ENCODE results near the gene ZNF787. TPM values are rescaled to one million over a fixed set of nuclear protein-coding genes. Genes with fewer than 3 reads are reported as not detected.
A peak's percentile ranks its signal among the peaks of the same experiment; 100 is the strongest.

Gene ZNF787
- polyA plus RNA-seq, 3 donors, result 1.2 to 16.2 (median 1.8) TPM

- Mint-ChIP-seq H3K36me3 (peaks cover 32 to 57% of the 10 kb centered on the region in 2 donors), H3K4me1 (peaks cover 46% of the 10 kb centered on the region), H3K27ac (peak overlapping the region in 6 of 7 donors; percentile 13 to 81 (median 57)), H3K4me3 (peak overlapping the region in 1 of 2 donors; percentile 24), H3K9me3 (peaks cover 0 to 9% (median 0%) of the 10 kb centered on the region in 7 donors), H3K27me3 (ENCODE audit: low read depth in 3 of 3) (peaks cover 0 to 3% (median 2%) of the 10 kb centered on the region in 3 donors)
- Histone ChIP-seq H2AFZ (ENCODE audit: insufficient read depth, low read depth, low read length, poor library complexity, severe bottlenecking) (no peak overlapping the region), H3K27ac (ENCODE audit: low read depth in 1 of 2, low read length in 2 of 2) (peak overlapping the region; percentile 37 to 66), H3K4me2 (replicated peaks; ENCODE audit: extremely low read depth, low read length, poor library complexity, severe bottlenecking) (peak overlapping the region; percentile 30), H3K36me3 (replicated peaks in 1 of 2; ENCODE audit: control insufficient read depth in 1 of 2, insufficient read depth in 2 of 2, low read length in 2 of 2) (peaks cover 27 to 43% of the 10 kb centered on the region in 2 donors), H3K9ac (ENCODE audit: insufficient read depth, low read length, poor library complexity, severe bottlenecking) (peak overlapping the region; percentile 1), H3K79me2 (ENCODE audit: insufficient read depth, low read length) (peaks cover 95% of the 10 kb centered on the region), H3K27me3 (ENCODE audit: control insufficient read depth in 2 of 2, insufficient read depth in 2 of 2, low read length in 2 of 2) (no peaks in the 10 kb centered on the region), H3K9me3 (replicated peaks in 1 of 2; ENCODE audit: control insufficient read depth in 1 of 2, insufficient read depth in 1 of 2, low read length in 2 of 2) (no peaks in the 10 kb centered on the region), H4K20me1 (ENCODE audit: insufficient read depth, low read length) (peaks cover 95% of the 10 kb centered on the region), H3K4me1 (ENCODE audit: control insufficient read depth in 1 of 2, insufficient read depth in 2 of 2, low read length in 2 of 2) (peaks cover 24 to 44% of the 10 kb centered on the region in 2 donors), H3K4me3 (replicated peaks in 1 of 3; ENCODE audit: low read depth in 2 of 3, low read length in 3 of 3) (no peak overlapping the region)
- intact Hi-C loops (cut with micrococcal nuclease), result loop anchor here (2.0 to 10.0 kb wide), 2 partner anchors 50 to 68 kb away; no protein-coding TSS in a partner anchor
- DNase-seq, result peak; percentile 59 to 74 (median 62)
- TF ChIP-seq CTCF (IDR thresholded peaks at IDR 0.05), result peak; percentile 85
- WGBS (ENCODE audit: insufficient coverage), result 7% methylated on average over 21 of the region's 22 CpGs
Measured at GRCh38 chr19:56105090-56105701, 15.9 kb downstream of the ZNF787 start.

- no peak overlapping the region for H3K4me3 ChIP-seq (replicated peaks in 1 of 3; ENCODE audit: low read depth in 2 of 3, low read length in 3 of 3)
- H3K27ac ChIP-seq (ENCODE audit: low read depth in 1 of 2, low read length in 2 of 2), result peak overlapping the region in 1 of 2 donors; percentile 38
- WGBS (ENCODE audit: insufficient coverage), result 97% methylated on average over 15 of the region's 29 CpGs
- H3K79me2 ChIP-seq (ENCODE audit: insufficient read depth, low read length), result peaks cover 94% of the 10 kb centered on the region
- no peak overlapping the region for H3K4me3 Mint-ChIP-seq
- H3K9ac ChIP-seq (ENCODE audit: insufficient read depth, low read length, poor library complexity, severe bottlenecking), result no peak overlapping the region
- H2AFZ ChIP-seq (ENCODE audit: insufficient read depth, low read depth, low read length, poor library complexity, severe bottlenecking), result no peak overlapping the region
- peaks cover 95% of the 10 kb centered on the region for H4K20me1 ChIP-seq (ENCODE audit: insufficient read depth, low read length)
- H3K9me3 ChIP-seq (replicated peaks in 1 of 2; ENCODE audit: control insufficient read depth in 1 of 2, insufficient read depth in 1 of 2, low read length in 2 of 2), result no peaks in the 10 kb centered on the region
- H3K27ac Mint-ChIP-seq, result peak overlapping the region in 4 of 7 donors; percentile 23 to 69 (median 50)
- TF ChIP-seq CTCF (IDR thresholded peaks at IDR 0.05), result no peak
- H3K9me3 Mint-ChIP-seq, result peaks cover 0 to 15% (median 2%) of the 10 kb centered on the region in 7 donors
- peaks cover 16 to 36% of the 10 kb centered on the region in 2 donors for H3K4me1 ChIP-seq (ENCODE audit: control insufficient read depth in 1 of 2, insufficient read depth in 2 of 2, low read length in 2 of 2)
- H3K4me2 ChIP-seq (replicated peaks; ENCODE audit: extremely low read depth, low read length, poor library complexity, severe bottlenecking), result no peak overlapping the region
- H3K36me3 ChIP-seq (replicated peaks in 1 of 2; ENCODE audit: control insufficient read depth in 1 of 2, insufficient read depth in 2 of 2, low read length in 2 of 2), result peaks cover 34 to 51% of the 10 kb centered on the region in 2 donors
- H3K4me1 Mint-ChIP-seq, result peaks cover 39% of the 10 kb centered on the region
- peaks cover 39 to 64% of the 10 kb centered on the region in 2 donors for H3K36me3 Mint-ChIP-seq
- no peaks in the 10 kb centered on the region for H3K27me3 ChIP-seq (ENCODE audit: control insufficient read depth in 2 of 2, insufficient read depth in 2 of 2, low read length in 2 of 2)
- no peak for DNase-seq
- H3K27me3 Mint-ChIP-seq (ENCODE audit: low read depth in 3 of 3), result peaks cover 0 to 3% (median 2%) of the 10 kb centered on the region in 3 donors
- intact Hi-C loops (cut with micrococcal nuclease), result loop anchor here (2.0 to 10.0 kb wide), 2 partner anchors 50 to 68 kb away; no protein-coding TSS in a partner anchor
Measured at GRCh38 chr19:56104423-56104822, 16.7 kb downstream of the ZNF787 start.

Data from CD14-positive monocyte (primary cell).